ENCODE results near the gene KLHL33. TPM values are rescaled to one million over a fixed set of nuclear protein-coding genes. Genes with fewer than 3 reads are reported as not detected.

The KLHL33 gene
- polyA plus RNA-seq, 2 of the 4 experiments (the other 2 are of a cell fraction), result not detected

- 78% methylated on average over 8 of the region's 8 CpGs for WGBS (ENCODE audit: missing lambda C conversion rate)
These were observed 22.2 kb upstream of the KLHL33 start for GRCh38 chr14:20458031-20458789.

GRCh38 chr14:20456971-20457370 lies 21.0 kb upstream of the KLHL33 start:
- DNase-seq (ENCODE audit: low read depth in 1 of 2, low spot score in 1 of 2), result no peak
- Histone ChIP-seq H3K9me3 (no peaks in the 10 kb centered on the region), H3K4me2 (peak overlapping the region; percentile 93; the same call in 2 of the 3 replicates), H3K27ac (no peak overlapping the region), H3K4me1 (peaks cover 32% of the 10 kb centered on the region), H3K4me3 (no peak overlapping the region)
- ChIA-PET POLR2A (interaction anchor here (3.0 to 3.4 kb wide), 2 partner anchors 12 to 114 kb away, joined by 38 read pairs; partner anchors contain the start of genes PARP2 and PNP), CTCF (interaction anchor here (1.2 kb wide), 1 partner anchor 156 kb away, joined by 3 read pairs; no protein-coding TSS in a partner anchor)
- 85% methylated on average over 13 of the region's 13 CpGs for WGBS (ENCODE audit: missing lambda C conversion rate)
- TF ChIP-seq NR3C1 (IDR thresholded peaks at IDR 0.05), result no peak
- no peak for TF ChIP-seq ZFP36 (IDR thresholded peaks at IDR 0.05; ENCODE audit: borderline replicate concordance, partially characterized antibody)
- TF ChIP-seq JUN (IDR thresholded peaks at IDR 0.05), result no peak
- no peak for TF ChIP-seq E2F6 (IDR thresholded peaks at IDR 0.05; ENCODE audit: borderline replicate concordance, low read depth)
- no peak for ATAC-seq
- FAIRE-seq, result no peak

More at GRCh38 chr14:20458031-20458789, 22.2 kb upstream of the KLHL33 start:
- FAIRE-seq (no peak), DNase-seq (ENCODE audit: low read depth in 1 of 2, low spot score in 1 of 2) (no peak), ATAC-seq (no peak)
- Histone ChIP-seq H3K4me3 (no peak overlapping the region), H3K9me3 (no peaks in the 10 kb centered on the region), H3K27ac (no peak overlapping the region), H3K4me1 (peaks cover 37% of the 10 kb centered on the region), H3K4me2 (no peak overlapping the region)
- TF ChIP-seq SMC3 (IDR thresholded peaks at IDR 0.05) (no peak), HEYL (CRISPR knock-in tag; IDR thresholded peaks at IDR 0.05) (no peak), POLR2A (IDR thresholded peaks at IDR 0.05; ENCODE audit: low read length) (0 out of 2 replicates have a peak, but pooled peaks have one; percentile 6), JUN (IDR thresholded peaks at IDR 0.05) (0 out of 5 replicates have a peak, but pooled peaks of 1 of the 2 experiments have one; percentile 36)
- ChIA-PET CTCF (no interaction called here), POLR2A (interaction anchor here (0.9 kb wide), 1 partner anchor 12 kb away, joined by 3 read pairs; no protein-coding TSS in a partner anchor)

GRCh38 chr14:20455355-20456300 lies 19.7 kb upstream of the KLHL33 start:
- peaks cover 32% of the 10 kb centered on the region for H3K4me1 ChIP-seq
- 2% methylated on average over 39 of the region's 39 CpGs for WGBS (ENCODE audit: missing lambda C conversion rate)
- peak in 1 of 2 experiments; percentile 73 for DNase-seq (ENCODE audit: low read depth in 1 of 2, low spot score in 1 of 2)
- H3K27ac ChIP-seq, result peak overlapping the region; percentile 85 to 96
- H3K9me3 ChIP-seq, result no peaks in the 10 kb centered on the region
- ChIA-PET CTCF (interaction anchor here (0.7 to 1.8 kb wide), 10 partner anchors 8 to 228 kb away, joined by 3 to 7 read pairs (median 3); partner anchors contain the start of gene TEP1), POLR2A (interaction anchor here (0.6 to 3.4 kb wide), 9 partner anchors 8 to 226 kb away, joined by 3 to 38 read pairs (median 5); partner anchors contain the start of genes PARP2, PNP and TEP1)
- H3K4me2 ChIP-seq, result peak overlapping the region; percentile 93
- peak overlapping the region; percentile 73 for H3K4me3 ChIP-seq
- FAIRE-seq, result no peak
- peak; percentile 78 to 84 for ATAC-seq
- TF ChIP-seq JUN (IDR thresholded peaks at IDR 0.05), result no peak
- no peak for TF ChIP-seq BHLHE40 (IDR thresholded peaks at IDR 0.05; ENCODE audit: low read depth, low read length)
- TF ChIP-seq USF2 (IDR thresholded peaks at IDR 0.05), result no peak
- TF ChIP-seq EHMT2 (IDR thresholded peaks at IDR 0.05; ENCODE audit: low read depth), result no peak
- TF ChIP-seq RFX5 (IDR thresholded peaks at IDR 0.05), result no peak
- no peak for TF ChIP-seq RCOR1 (IDR thresholded peaks at IDR 0.05; ENCODE audit: low read depth, low read length)
- no peak for TF ChIP-seq CEBPB (IDR thresholded peaks at IDR 0.05)
- no peak for TF ChIP-seq SREBF2 (IDR thresholded peaks at IDR 0.05)
- TF ChIP-seq ESRRA (IDR thresholded peaks at IDR 0.05; ENCODE audit: borderline replicate concordance, low read length), result no peak
- TF ChIP-seq NPAS2 (CRISPR knock-in tag; IDR thresholded peaks at IDR 0.05; ENCODE audit: borderline replicate concordance), result no peak
- TF ChIP-seq CBX2 (IDR thresholded peaks at IDR 0.05; ENCODE audit: borderline replicate concordance, low read depth), result no peak
- no peak for TF ChIP-seq POLR2AphosphoS2 (conservative IDR thresholded peaks at IDR 0.05; ENCODE audit: low read length)
- TF ChIP-seq SMC3 (IDR thresholded peaks at IDR 0.05), result no peak
- no peak for TF ChIP-seq HOXA7 (CRISPR knock-in tag; IDR thresholded peaks at IDR 0.05)
- TF ChIP-seq EHF (CRISPR knock-in tag; IDR thresholded peaks at IDR 0.05), result no peak
- TF ChIP-seq ZSCAN20 (CRISPR knock-in tag; IDR thresholded peaks at IDR 0.05), result no peak
- no peak; the same call in 1 of the 2 replicates for TF ChIP-seq E2F6 (IDR thresholded peaks at IDR 0.05; ENCODE audit: borderline replicate concordance, low read depth)
- TF ChIP-seq TFCP2L1 (CRISPR knock-in tag; IDR thresholded peaks at IDR 0.05), result 0 out of 2 replicates have a peak, but pooled peaks have one; percentile 18
- no peak for TF ChIP-seq CHD4 (IDR thresholded peaks at IDR 0.05; ENCODE audit: borderline replicate concordance)
- no peak for TF ChIP-seq HOXB5 (CRISPR knock-in tag; IDR thresholded peaks at IDR 0.05)
- peak; percentile 65; the same call in 1 of the 2 replicates for TF ChIP-seq PHF8 (IDR thresholded peaks at IDR 0.05; ENCODE audit: borderline replicate concordance, low read depth)
- TF ChIP-seq BCL3 (IDR thresholded peaks at IDR 0.05), result no peak
